Measurements from ENCODE around the gene NID1.

DNA sequence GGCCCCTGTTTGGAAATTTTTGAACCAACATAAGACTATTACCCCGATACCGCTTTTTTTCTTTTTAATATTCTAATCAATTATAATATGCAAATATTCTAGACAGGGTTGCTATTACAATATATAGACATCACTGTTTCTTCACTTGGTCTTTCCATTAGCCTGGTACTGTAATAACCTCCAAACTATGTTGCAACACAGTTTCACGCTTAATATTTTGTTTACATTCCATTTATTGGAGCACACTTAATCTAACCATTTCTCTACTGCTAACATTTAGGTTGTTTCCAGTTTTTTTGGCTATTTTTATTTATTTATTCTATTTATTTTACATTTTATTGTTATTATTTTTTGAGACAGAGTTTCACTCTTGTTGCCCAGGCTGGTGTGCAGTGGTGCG, 17.6 kb upstream of the NID1 start:
- TF ChIP-seq CTCF (IDR thresholded peaks at IDR 0.05; ENCODE audit: insufficient read depth, low read depth, low read length) (no peak), EZH2 (IDR thresholded peaks at IDR 0.05; ENCODE audit: insufficient read depth, low read length) (no peak)

All from astrocyte (in vitro differentiated cells and primary cell).